ENCODE measurements around the gene NCS1.

DNA sequence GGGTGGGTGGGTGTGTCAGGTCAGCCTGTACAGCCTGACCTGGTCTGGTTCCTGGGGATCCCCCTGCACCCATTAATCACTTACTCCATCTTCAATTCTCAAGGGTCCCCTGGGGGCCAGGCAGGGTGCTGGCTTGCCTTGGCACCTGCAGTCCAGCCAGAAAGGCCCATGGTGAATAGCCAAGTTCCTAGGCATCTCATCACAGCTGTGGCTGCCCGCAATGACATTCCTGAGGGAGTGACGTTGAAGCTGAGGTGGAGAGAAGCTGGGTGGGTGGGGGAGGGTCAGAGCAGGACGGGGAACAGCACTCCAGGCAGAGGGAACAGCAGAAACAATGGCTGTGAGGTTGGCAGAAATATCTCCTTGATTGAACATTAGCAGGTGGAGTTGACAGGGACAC is 103.9 kb downstream of the NCS1 start:
- no peak for TF ChIP-seq EZH2 (IDR thresholded peaks at IDR 0.05; ENCODE audit: borderline replicate concordance, low read length)
- TF ChIP-seq, protein P1, sequence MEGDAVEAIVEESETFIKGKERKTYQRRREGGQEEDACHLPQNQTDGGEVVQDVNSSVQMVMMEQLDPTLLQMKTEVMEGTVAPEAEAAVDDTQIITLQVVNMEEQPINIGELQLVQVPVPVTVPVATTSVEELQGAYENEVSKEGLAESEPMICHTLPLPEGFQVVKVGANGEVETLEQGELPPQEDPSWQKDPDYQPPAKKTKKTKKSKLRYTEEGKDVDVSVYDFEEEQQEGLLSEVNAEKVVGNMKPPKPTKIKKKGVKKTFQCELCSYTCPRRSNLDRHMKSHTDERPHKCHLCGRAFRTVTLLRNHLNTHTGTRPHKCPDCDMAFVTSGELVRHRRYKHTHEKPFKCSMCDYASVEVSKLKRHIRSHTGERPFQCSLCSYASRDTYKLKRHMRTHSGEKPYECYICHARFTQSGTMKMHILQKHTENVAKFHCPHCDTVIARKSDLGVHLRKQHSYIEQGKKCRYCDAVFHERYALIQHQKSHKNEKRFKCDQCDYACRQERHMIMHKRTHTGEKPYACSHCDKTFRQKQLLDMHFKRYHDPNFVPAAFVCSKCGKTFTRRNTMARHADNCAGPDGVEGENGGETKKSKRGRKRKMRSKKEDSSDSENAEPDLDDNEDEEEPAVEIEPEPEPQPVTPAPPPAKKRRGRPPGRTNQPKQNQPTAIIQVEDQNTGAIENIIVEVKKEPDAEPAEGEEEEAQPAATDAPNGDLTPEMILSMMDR (conservative IDR thresholded peaks at IDR 0.05 in 1 of 2, IDR thresholded peaks at IDR 0.05 in 1 of 2; ENCODE audit: extremely low read depth in 1 of 2, insufficient read depth in 1 of 2, low read depth in 1 of 2, low read length in 2 of 2): no peak

All from mammary epithelial cell (primary cell).